Measurements from ENCODE around the gene DYNLL2.
A peak's percentile ranks its signal among the peaks of the same experiment; 100 is the strongest.
"Not testable (repeated sequence)": the region's sequence is repeated elsewhere in the genome, so short reads cannot be mapped to it uniquely, and the experiment has no call there.

Gene DYNLL2

DNA sequence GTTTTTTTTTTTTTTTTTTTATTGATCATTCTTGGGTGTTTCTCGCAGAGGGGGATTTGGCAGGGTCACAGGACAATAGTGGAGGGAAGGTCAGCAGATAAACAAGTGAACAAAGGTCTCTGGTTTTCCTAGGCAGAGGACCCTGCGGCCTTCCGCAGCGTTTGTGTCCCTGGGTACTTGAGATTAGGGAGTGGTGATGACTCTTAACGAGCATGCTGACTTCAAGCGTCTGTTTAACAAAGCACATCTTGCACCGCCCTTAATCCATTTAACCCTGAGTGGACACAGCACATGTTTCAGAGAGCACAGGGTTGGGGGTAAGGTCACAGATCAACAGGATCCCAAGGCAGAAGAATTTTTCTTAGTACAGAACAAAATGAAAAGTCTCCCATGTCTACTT, 10.0 kb upstream of the DYNLL2 start:
- not testable (repeated sequence) for DNase-seq (ENCODE audit: low spot score)

DNA sequence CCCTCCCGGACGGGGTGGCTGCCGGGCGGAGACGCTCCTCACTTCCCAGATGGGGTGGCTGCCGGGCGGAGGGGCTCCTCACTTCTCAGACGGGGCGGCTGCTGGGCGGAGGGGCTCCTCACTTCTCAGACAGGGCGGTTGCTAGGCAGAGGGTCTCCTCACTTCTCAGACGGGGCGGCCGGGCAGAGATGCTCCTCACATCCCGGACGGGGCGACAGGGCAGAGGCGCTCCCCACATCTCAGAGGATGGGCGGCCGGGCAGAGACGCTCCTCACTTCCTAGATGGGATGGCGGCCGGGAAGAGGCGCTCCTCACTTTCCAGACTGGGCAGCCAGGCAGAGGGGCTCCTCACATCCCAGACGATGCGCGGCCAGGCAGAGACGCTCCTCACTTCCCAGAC, 8.8 kb upstream of the DYNLL2 start:
- not testable (repeated sequence) for DNase-seq (ENCODE audit: low spot score)

DNA sequence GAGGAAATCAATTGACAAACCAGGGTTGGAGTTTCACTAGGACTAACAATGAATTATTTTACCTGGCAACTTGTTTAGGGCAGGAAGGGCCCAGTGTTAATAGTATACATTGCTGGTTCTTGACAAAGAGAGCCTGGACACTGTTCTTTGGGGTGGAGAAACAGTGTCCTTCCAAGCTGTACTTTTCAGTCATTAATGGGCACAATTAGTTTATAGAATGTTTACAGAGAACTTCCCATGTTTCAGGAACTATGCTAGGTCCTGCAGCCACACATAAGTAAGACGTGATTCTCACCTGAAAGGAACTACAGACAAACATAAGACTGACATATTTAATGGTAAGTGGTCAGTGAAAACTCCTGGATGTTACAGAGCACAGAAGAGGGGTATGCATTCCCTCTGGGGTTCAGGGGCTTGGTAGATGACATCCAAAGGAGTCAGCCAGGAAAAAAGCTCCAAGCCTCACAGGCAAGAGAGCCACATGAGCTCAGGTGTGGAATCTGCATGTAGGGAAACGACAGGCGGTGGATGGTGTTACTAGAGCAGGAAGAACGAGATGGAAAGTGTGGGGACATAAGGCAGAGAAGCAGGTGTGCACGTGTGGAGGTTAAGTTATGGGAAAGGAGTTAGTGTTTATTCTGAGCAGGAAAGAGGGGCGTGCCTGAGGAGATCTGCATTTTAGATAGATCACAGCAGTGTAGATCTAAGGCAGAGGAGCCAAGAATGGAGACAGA, 3.8 kb upstream of the DYNLL2 start:
- no peak for DNase-seq (ENCODE audit: low spot score)

DNA sequence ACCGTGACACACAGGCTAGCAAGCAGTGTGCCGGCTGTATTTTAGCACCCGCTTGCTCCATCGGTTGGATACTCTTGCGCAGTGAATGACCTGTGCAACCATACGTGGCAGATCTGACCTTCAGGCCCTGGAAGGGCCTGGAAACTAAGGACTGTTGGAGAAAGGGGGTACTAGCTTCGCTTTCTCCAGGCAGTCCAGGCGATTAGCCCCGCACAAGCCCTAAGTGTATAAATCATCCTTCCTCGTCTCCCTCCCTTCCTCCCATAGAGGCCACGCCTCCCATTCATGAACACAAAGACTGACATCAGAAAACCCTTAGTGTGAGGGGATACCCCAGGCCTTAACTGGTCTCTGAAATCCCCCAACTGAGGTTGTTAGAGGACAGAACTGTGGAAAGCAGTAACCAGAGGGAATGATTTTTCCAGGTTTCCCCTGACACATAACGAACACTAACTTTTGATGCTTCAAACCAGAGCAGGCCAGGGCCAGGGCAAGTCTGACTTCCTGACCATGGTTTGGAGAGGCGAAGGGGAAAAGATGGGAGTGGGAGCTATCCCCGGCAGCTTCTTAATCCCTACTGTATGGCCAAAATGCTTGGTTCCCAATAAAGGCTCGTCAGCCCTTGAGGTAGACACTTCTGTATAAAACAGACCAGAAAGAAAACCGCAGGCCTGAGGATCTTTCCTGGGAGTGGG, 1.4 kb upstream of the DYNLL2 start:
- DNase-seq (ENCODE audit: low spot score) = peak; percentile 1

GRCh38 chr17:58082341-58082869, 814 bp upstream of the DYNLL2 start:
- DNase-seq (ENCODE audit: low spot score) = no peak

DNA sequence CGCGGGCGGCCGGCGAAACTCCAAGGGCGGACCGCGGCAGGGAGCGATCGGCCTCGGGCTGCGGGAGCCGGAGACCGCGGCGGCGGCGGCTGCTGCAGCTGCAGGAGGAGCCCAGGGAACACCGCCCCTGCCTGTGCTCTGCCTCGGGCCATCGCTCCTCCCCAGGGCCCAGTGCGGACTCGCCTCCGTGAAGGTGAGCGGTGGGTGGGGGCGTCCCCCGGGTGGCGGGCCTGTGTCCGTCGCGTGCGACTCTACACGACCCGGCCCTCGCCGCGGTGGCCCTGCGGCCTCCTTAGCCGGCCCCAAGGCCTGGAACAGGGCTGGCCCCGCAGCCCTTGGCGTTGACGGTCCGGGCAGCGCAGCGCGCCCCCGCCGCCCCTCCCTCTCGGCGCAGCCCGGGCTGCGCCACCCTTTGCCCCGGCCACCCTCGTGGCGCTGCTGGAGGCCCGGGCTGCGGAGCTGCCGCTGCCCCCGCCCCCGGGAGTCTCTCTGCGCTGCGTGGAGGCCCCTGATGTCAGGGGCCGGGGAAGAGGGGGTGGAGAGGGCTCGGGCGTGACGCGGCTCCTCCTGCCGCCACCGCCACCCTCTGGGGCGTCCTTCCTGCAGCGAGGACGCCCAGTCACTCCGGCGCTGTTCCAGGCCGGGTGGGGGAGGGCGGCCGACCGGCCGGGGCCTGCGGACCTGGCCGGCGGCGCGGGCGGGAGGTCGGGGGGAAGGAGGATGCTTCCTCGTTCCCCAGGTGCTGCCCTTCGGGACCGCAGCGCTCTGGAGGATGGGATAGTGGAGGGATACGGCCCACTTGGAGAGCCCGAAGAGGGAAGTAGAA, 485 bp downstream of the DYNLL2 start:
- DNase-seq (ENCODE audit: low spot score) = peak; percentile 88

GRCh38 chr17:58084317-58084981, 1.2 kb downstream of the DYNLL2 start:
- DNase-seq (ENCODE audit: low spot score) = peak; percentile 34

GRCh38 chr17:58085039-58085715, 2.0 kb downstream of the DYNLL2 start:
- DNase-seq (ENCODE audit: low spot score) = no peak

- DNase-seq (ENCODE audit: low spot score) = no peak
These were observed 3.7 kb downstream of the DYNLL2 start for GRCh38 chr17:58086953-58087352.

GRCh38 chr17:58088624-58089023, 5.4 kb downstream of the DYNLL2 start:
- no peak for DNase-seq (ENCODE audit: low spot score)

DNA sequence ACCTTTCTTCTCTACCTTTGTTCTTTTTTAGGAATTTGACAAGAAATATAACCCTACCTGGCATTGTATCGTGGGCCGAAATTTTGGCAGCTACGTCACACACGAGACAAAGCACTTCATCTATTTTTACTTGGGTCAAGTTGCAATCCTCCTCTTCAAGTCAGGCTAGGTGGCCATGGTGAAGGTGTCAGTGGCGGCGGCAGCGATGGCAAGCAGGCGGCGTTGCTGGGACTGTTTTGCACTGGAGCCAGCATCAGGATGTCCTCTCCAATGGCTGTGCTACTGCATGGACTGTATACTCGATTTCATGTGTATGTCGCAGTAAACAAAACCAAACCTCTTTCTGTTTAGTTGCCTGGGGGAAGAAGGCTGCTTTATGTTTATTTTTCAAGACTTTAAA, 5.9 kb downstream of the DYNLL2 start:
- no peak for DNase-seq (ENCODE audit: low spot score)

DNA sequence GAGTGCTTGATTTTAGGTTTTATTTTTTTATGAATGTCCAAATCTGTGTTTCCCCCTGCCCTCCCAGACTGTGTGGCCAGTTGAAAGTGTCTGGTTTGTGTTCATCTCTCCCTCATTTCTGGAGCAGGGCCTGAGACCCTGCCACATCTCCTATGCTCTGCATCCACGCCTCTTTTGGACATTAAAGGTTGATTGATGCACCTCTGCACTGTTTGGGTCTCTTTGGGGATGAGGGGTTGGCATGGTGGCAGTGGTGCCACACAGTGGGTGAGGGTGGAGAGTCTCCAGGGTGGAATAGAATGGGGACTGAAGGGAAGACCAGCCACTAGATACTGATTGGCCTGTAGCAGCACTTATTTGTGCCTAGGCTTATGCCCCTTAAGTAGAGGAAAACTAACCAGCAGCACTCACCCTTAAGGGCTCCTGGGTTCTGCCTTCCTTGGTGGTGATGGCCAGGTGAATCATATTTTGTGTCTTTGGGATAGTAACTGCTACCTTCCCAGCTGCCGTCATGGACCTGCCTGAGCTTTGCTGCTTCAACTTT, 7.9 kb downstream of the DYNLL2 start:
- DNase-seq (ENCODE audit: low spot score) = no peak

DNA sequence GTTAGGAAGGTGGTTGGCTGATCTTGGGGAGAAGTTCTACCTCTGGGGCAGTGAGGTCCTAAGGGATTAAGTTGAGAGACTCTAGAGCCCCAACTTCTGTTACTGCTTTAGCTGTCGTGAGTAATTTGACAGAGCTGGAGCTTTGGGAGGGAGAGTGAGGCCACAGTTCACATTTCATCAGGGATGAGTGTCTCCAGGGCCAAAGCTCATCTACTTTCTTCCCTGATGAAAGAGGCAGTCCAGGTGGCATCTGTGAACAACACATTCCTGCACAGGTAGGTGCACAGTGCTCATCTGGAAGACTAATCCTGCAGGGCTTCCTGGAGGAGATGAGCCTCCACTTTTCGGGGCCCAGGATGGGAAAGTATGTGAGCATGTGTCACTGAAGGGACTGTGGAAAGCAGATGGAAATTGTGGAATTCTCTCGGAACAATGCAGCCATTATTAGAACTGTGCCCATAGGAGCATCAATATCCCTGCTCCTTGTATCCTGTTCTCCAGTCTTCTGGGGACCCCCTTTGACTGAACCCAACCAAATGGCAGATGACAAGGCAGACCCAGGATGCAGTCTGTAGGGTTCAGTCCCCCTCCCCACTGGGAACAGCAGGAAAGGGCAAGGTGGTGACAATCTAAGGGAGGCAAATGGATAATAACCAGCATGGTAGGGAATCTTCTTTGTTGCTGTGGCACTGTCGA, 9.0 kb downstream of the DYNLL2 start:
- DNase-seq (ENCODE audit: low spot score) = no peak

DNA sequence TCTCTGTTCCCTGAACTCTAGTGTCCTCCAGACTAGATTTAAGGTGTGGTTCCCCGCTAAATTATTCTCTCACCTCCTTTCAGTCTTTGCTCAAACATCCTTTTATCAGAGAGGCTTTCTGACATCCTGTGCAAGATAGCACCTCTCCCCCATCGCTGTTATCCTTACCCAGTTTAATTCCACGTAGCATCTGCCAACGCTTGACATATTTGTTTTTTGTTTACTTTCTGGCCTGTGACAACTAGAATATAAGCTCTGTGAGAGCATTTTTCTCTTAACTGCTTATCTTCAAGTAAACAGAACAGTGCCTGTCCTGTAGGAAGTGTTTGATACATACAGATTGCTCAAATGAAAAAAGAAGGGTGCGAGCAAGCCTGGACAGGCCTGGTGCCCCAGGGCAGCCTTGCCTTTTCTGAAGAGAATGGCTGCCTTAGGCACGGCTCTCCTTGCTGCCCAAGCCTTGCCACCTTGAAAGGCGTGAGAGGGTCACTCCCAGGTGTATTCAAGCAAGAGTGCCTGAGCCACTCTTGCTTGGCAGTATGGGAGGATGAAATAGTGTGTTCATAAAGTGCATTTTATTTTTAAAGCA, 9.7 kb downstream of the DYNLL2 start:
- DNase-seq (ENCODE audit: low spot score) = no peak

DNA sequence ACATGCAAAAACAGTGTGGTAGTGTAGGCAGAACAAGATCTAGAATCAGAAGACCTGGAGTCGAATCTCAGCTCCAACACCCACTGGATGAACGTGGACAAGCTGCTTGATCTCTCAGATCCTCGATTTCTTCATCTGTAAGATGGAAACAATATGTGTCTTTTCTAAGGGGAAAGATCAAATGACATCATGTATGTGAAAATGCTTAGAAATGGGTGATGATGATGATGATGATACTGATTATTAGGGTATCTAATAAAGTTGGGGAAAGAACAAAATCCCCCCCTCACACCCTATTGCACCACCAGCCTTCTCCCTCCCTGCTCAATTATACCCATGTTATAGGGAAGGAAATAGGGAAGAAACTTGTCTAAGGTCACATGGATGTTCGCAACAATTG, 10.9 kb downstream of the DYNLL2 start:
- no peak for DNase-seq (ENCODE audit: low spot score)

GRCh38 chr17:58096892-58097291, 13.7 kb downstream of the DYNLL2 start:
- DNase-seq (ENCODE audit: low spot score) = no peak

GRCh38 chr17:58097384-58098088, 14.3 kb downstream of the DYNLL2 start:
- DNase-seq (ENCODE audit: low spot score) = no peak

- no peak for DNase-seq (ENCODE audit: low spot score)
These were observed 17.3 kb downstream of the DYNLL2 start for GRCh38 chr17:58100506-58100905.

GRCh38 chr17:58101898-58102297, 18.7 kb downstream of the DYNLL2 start:
- DNase-seq (ENCODE audit: low spot score) = not testable (repeated sequence)

GRCh38 chr17:58105093-58105492, 21.9 kb downstream of the DYNLL2 start:
- DNase-seq (ENCODE audit: low spot score) = no peak
